Heart left ventricle (tissue), 16 donors: ENCODE measurements around the gene EIF2AK3. TPM values are rescaled to one million over a fixed set of nuclear protein-coding genes. Genes with fewer than 3 reads are reported as not detected.
"Not testable (repeated sequence)": the region's sequence is repeated elsewhere in the genome, so short reads cannot be mapped to it uniquely, and the experiment has no call there.

Source experiments
- ATAC-seq, 4 donors: fragments of 200-7000 bp; cut with Tn5 transposase; one replicate each; pipeline ENCODE4 v1.9.1; 2020 to 2022; ENCODE audit warnings: moderate library complexity in 4 of 4, mild to moderate bottlenecking in 3 of 4, moderate number of reproducible peaks in 1 of 4
- DNase-seq, 5 donors: peaks; one replicate each; pipeline ENCODE4 v3.0.0-alpha.2; 2020
- H3K27ac ChIP-seq, 12 donors: fragments of 200-600 bp; sonication (generic) in 4 of 12; one replicate each; pipeline versions ENCODE4 v1.5.0 to v1.8.0; 2016 to 2022; ENCODE audit warnings: mild to moderate bottlenecking in 2 of 12
- H3K27me3 ChIP-seq, 9 donors: fragments of 200-600 bp; sonication (generic) in 2 of 9; one replicate each; pipeline versions ENCODE4 v1.5.1 to v1.8.0; 2016 to 2022; ENCODE audit warnings: mild to moderate bottlenecking in 3 of 9
- H3K36me3 ChIP-seq, 9 donors: fragments of 200-600 bp; sonication (generic) in 2 of 9; one replicate each; pipeline versions ENCODE4 v1.5.0 to v1.8.0; 2018 to 2022; ENCODE audit warnings: mild to moderate bottlenecking in 2 of 9
- H3K4me1 ChIP-seq, 12 donors: fragments of 200-600 bp; sonication (generic) in 4 of 12; one replicate each; pipeline versions ENCODE4 v1.5.0 to v1.8.0; 2016 to 2022; ENCODE audit warnings: mild to moderate bottlenecking in 3 of 12
- H3K4me3 ChIP-seq, 12 donors: fragments of 200-600 bp; sonication (generic) in 4 of 12; one replicate each; pipeline versions ENCODE4 v1.5.0 to v1.8.0; 2017 to 2022; ENCODE audit warnings: mild to moderate bottlenecking in 9 of 12, moderate library complexity in 4 of 12
- H3K9me3 ChIP-seq, 12 donors: fragments of 200-600 bp; sonication (generic) in 4 of 12; one replicate each; pipeline versions ENCODE4 v1.5.0 to v1.8.0; 2016 to 2022; ENCODE audit warnings: mild to moderate bottlenecking in 1 of 12
- POLR2A ChIP-seq, 2 donors: fragments of 450-650 bp; IDR thresholded peaks; one replicate each; pipeline ENCODE4 v1.6.1; 2017; ENCODE audit warnings: antibody characterized with exemption in 2 of 2, mild to moderate bottlenecking in 2 of 2, moderate library complexity in 2 of 2
- WGBS, 4 donors: extraction: QIAGEN DNeasy Blood & Tissue Kit in 2 of 4; methylation state at CpG; one replicate each; pipeline versions ENCODE4 v1.1.5 to v1.1.7; 2013 to 2018; 5-methylcytosine and 5-hydroxymethylcytosine counted together
- intact Hi-C, 10 donors: fragments of 100-400 bp; cut with DNase I; formaldehyde crosslinking; loops; one replicate each; pipeline versions ENCODE4 v1.11.1 to v1.14.2; 2022
- polyA plus RNA-seq, 2 donors: library from polyadenylated mRNA; stranded (reverse); fragments of 200-250 nt; gene quantifications; one replicate each; pipeline ENCODE4 v1.2.3, GENCODE V29; 2013
- total RNA-seq, 9 donors: library from RNA; depleted of rRNA in 2 of 9; stranded (reverse); fragments of >200 nt in 2 of 9; fragmentation: NEBNext Ultra II Directional in 3 of 9; extraction: Animal tissue kit (Norgen Biotek cat#: 25700) in 3 of 9; gene quantifications; one replicate each; pipeline versions ENCODE4 v1.1.0 to v1.2.4, GENCODE V29; 2016 to 2023
- TF ChIP-seq, protein P1 (sequence below), 12 donors: fragments of 200-600 bp; sonication (generic) in 4 of 12; IDR thresholded peaks; one replicate each; pipeline versions ENCODE4 v1.5.0 to v1.8.0; 2018 to 2022; ENCODE audit warnings: antibody characterized with exemption in 12 of 12, mild to moderate bottlenecking in 5 of 12
- donor health status: ischemic (EF 13 %, LVEDD 7.1; RV severe dilation, severe dysfunction).
- donor health status: healthy with polysubstance abuse.
- donor health status: DM: no; HTN: yes; CAD: no.
- donor health status: DM: no; HTN: no; CAD: no.
- donor health status: ischemic (EF 25% LVEDD 6.9; RV normal size, moderate dysfunction).
- donor health status: ischemic (EF 25% LVEDD 5.7; RV mildly dilated, moderate dysfunction).
- donor health status: healthy.
- donor health status: DM: yes; HTN: yes; CAD: no.
- donor health status: ischemic (EF 35%, LVEDD 5.7; RV mildly dilated, moderate dysfunction).
- donor health status: nonischemic (EF 11% LVEDD 7.7; RV severe dilation, severe dysfunction).
- donor health status: DM: yes; HTN: yes; CAD: no.
- donor health status: PGD.
- donor health status: ischemic (EF 29% LVEDD 5.4; RV normal size, mild dysfunction).
- donor health status: nonischemic (EF 23%, LVEDD 6.1; RV moderate dilation, normal function).

Gene EIF2AK3
- total and polyA plus RNA-seq, 11 donors, result 2.7 to 29.9 (median 10.9) TPM

DNA sequence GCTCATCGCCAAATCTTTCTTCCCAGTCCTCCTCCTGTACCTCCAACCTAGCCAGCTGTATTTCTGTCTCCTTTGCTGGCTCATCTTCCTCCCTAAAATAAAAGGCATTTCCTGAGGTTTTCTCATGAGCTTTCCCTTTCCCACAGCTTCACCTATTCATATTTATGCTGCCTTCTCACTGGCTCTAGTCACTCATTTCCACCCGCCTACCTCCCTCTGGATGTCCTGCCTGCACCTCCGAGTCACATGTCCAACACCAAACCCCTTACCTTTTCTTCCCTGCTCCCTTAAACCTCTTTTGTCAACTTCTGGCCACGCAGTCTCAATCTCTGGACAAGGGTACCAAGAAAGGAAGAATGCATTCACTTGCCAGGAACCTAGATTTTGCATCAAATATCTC lies 2.8 kb downstream of the EIF2AK3 start:
- no peaks in the 10 kb centered on the region for H3K9me3 ChIP-seq
- H3K27me3 ChIP-seq, result no peaks in the 10 kb centered on the region
- no peaks in the 10 kb centered on the region for H3K36me3 ChIP-seq
- DNase-seq (no peak), ATAC-seq (no peak)
- H3K27ac ChIP-seq, result peak overlapping the region in 1 of 12 donors; percentile 13
- TF ChIP-seq POLR2A (IDR thresholded peaks at IDR 0.05), result no peak
- TF ChIP-seq, protein P1, sequence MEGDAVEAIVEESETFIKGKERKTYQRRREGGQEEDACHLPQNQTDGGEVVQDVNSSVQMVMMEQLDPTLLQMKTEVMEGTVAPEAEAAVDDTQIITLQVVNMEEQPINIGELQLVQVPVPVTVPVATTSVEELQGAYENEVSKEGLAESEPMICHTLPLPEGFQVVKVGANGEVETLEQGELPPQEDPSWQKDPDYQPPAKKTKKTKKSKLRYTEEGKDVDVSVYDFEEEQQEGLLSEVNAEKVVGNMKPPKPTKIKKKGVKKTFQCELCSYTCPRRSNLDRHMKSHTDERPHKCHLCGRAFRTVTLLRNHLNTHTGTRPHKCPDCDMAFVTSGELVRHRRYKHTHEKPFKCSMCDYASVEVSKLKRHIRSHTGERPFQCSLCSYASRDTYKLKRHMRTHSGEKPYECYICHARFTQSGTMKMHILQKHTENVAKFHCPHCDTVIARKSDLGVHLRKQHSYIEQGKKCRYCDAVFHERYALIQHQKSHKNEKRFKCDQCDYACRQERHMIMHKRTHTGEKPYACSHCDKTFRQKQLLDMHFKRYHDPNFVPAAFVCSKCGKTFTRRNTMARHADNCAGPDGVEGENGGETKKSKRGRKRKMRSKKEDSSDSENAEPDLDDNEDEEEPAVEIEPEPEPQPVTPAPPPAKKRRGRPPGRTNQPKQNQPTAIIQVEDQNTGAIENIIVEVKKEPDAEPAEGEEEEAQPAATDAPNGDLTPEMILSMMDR (IDR thresholded peaks at IDR 0.05), result no peak
- peak overlapping the region in 3 of 12 donors; percentile 4 to 83 (median 81) for H3K4me3 ChIP-seq
- peaks cover 0 to 71% (median 34%) of the 10 kb centered on the region in 12 donors for H3K4me1 ChIP-seq
- WGBS, 4 donors, result 63 to 68% (median 66%) methylated on average over 4 of the region's 4 CpGs
- intact Hi-C loops, result no loop called here

DNA sequence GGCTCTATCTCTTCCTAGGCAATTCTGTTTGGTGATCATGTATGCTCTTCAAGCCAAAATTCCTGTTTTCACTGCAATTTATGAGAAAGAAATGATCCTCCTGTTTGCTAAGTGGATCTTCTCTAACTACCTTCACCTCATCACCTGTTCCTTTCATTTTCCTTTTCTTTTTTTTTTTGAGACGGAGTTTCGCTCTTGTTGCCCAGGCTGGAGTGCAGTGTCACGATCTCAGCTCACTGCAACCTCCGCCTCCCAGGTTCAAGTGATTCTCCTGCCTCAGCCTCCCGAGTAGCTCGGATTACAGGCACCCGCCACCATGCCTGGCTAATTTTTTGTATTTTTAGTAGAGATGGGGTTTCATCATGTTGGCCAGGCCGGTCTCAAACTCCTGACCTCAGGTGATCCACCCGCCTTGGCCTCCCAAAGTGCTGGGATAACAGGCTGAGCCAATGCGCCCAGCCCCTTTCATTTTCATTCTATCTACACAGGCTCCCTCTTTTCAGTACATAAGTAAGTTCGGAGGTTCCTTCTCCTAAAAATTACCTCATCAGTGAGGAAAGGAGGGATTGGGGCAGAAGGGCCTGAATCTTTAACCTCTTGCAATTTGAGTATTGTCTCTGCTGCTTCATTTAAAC lies 3.3 kb downstream of the EIF2AK3 start:
- Histone ChIP-seq H3K4me1 (peaks cover 0 to 71% (median 34%) of the 10 kb centered on the region in 12 donors), H3K27ac (peak overlapping the region in 1 of 12 donors; percentile 13)
- H3K27me3 ChIP-seq, H3K9me3 ChIP-seq, DNase-seq, intact Hi-C loops, ATAC-seq, H3K36me3 ChIP-seq, H3K4me3 ChIP-seq: not testable (repeated sequence)
- 90 to 96% (median 94%) methylated on average over 11 of the region's 11 CpGs for WGBS, 4 donors

DNA sequence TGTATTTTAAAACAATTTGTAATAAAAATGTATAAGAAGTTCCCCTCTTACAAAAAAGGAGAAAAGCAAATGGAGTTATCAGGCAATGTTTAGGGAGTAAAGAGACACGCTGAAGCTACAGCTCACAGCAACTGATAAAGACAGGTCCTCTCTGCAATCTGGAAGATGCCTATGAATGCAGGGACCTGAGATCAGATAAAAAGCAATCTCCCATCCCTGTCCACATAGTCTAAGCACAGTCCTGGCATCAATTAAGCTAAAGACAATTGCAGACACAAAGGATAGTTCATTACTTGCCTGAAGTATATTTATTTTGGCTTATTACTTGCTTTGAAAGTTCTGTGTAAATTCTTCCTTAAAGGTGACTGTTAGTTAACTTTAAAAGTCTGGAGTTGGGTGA lies 5.0 kb downstream of the EIF2AK3 start:
- H3K27ac ChIP-seq, result no peak overlapping the region
- H3K4me3 ChIP-seq, result no peak overlapping the region
- TF ChIP-seq, protein P1 (IDR thresholded peaks at IDR 0.05), result no peak
- no peak for TF ChIP-seq POLR2A (IDR thresholded peaks at IDR 0.05)
- H3K36me3 ChIP-seq, result no peaks in the 10 kb centered on the region
- no peak for DNase-seq
- ATAC-seq, result no peak
- no peaks in the 10 kb centered on the region for H3K27me3 ChIP-seq
- intact Hi-C loops, result no loop called here
- 63 to 80% (median 67%) methylated on average over 1 of the region's 1 CpG for whole genome bisulfite sequencing, 4 donors
- peaks cover 0 to 72% (median 26%) of the 10 kb centered on the region in 12 donors for H3K4me1 ChIP-seq
- H3K9me3 ChIP-seq, result no peaks in the 10 kb centered on the region

DNA sequence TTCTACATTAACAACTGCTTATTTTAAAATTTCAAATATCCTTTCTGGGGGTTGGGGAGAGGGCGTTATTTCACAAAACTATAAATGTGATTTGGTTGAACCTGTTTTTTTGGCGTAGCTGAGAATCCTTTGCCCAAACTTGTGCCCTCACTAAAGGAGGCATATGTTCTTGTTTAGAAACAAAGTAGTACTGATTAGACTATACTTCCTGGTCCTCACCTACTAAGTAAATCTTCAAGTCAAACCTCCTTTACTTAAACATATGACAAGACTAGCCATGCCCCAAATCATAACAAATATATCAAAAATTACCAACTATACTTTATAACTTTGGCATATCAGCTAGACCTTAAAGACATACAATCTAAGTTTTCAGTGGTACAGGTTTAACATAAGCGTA lies 5.8 kb downstream of the EIF2AK3 start:
- Histone ChIP-seq H3K27ac (no peak overlapping the region), H3K4me3 (no peak overlapping the region), H3K4me1 (peaks cover 0 to 72% (median 25%) of the 10 kb centered on the region in 12 donors), H3K27me3 (no peaks in the 10 kb centered on the region), H3K9me3 (no peaks in the 10 kb centered on the region), H3K36me3 (no peaks in the 10 kb centered on the region)
- ATAC-seq (no peak), DNase-seq (no peak)
- TF ChIP-seq, protein P1 (IDR thresholded peaks at IDR 0.05), result no peak
- TF ChIP-seq POLR2A (IDR thresholded peaks at IDR 0.05), result no peak
- intact Hi-C loops, result no loop called here
- 92 to 93% (median 93%) methylated on average over 3 of the region's 3 CpGs for WGBS, 4 donors

DNA sequence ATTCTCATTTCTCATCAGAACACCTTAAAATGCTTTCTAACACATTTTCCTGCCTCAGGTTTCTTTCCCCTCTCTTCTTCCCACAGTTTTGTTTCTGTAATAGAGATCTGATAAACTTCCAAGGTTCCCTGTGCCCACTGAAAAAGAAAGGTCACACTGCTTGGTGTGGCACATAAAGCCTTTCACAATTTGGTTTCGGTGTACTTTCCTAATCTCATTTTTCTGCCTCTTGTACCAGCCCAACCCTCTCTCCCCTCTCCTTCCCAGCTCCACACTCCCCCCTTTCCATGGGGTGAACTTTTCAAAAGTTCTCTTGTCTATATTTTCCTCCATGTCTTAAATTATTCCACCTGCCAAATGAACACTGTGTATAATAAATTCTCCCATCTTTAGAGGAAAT lies 7.2 kb downstream of the EIF2AK3 start:
- Histone ChIP-seq H3K4me1 (peaks cover 0 to 62% (median 21%) of the 10 kb centered on the region in 12 donors), H3K36me3 (no peaks in the 10 kb centered on the region), H3K27ac (no peak overlapping the region), H3K9me3 (no peaks in the 10 kb centered on the region), H3K4me3 (no peak overlapping the region), H3K27me3 (no peaks in the 10 kb centered on the region)
- intact Hi-C loops, result no loop called here
- no peak for TF ChIP-seq POLR2A (IDR thresholded peaks at IDR 0.05)
- TF ChIP-seq, protein P1 (IDR thresholded peaks at IDR 0.05), result no peak
- 67 to 71% (median 71%) methylated on average over 1 of the region's 1 CpG for WGBS, 4 donors
- ATAC-seq (no peak), DNase-seq (no peak)
